ENCODE measurements around the gene LY9.

GRCh38 chr1:160795951-160796383, at the start of gene LY9:
- TF ChIP-seq CTCF (IDR thresholded peaks at IDR 0.05) = no peak
- no peak for TF ChIP-seq POLR2A (IDR thresholded peaks at IDR 0.05)

All from lower leg skin (tissue), 3 donors.